Gastrocnemius medialis (tissue), 4 donors: ENCODE measurements around the gene GNAI3. TPM values are rescaled to one million over a fixed set of nuclear protein-coding genes. Genes with fewer than 3 reads are reported as not detected.
A peak's percentile ranks its signal among the peaks of the same experiment; 100 is the strongest.

Experiments
- ATAC-seq, 2 donors: fragments of 150-250 bp; one replicate each; pipeline ENCODE4 v1.9.1; 2016
- DNase-seq, 2 donors: peaks; one replicate each; pipeline ENCODE4 v3.0.0-alpha.2; 2019
- H3K27ac ChIP-seq, 4 donors: fragments of 200-600 bp; sonication (generic); 1 replicate in 1 of 4; 2 replicates in 3 of 4; pipeline ENCODE4 v1.5.1; 2016 to 2018; ENCODE audit warnings: mild to moderate bottlenecking in 2 of 4, moderate library complexity in 1 of 4
- H3K27me3 ChIP-seq, 3 donors: fragments of 200-600 bp; sonication (generic) in 2 of 3; 1 replicate in 1 of 3; 2 replicates in 2 of 3; pipeline versions ENCODE4 v1.5.1 to v1.6.0; 2016 to 2019; ENCODE audit warnings: mild to moderate bottlenecking in 1 of 3, moderate library complexity in 1 of 3
- H3K36me3 ChIP-seq, 2 donors: fragments of 200-600 bp; sonication (generic) in 1 of 2; one replicate each; pipeline ENCODE4 v1.5.1; 2017 to 2018
- H3K4me1 ChIP-seq, 2 donors: fragments of 200-600 bp; sonication (generic) in 1 of 2; one replicate each; pipeline ENCODE4 v1.5.1; 2016 to 2017; ENCODE audit warnings: mild to moderate bottlenecking in 2 of 2
- H3K4me3 ChIP-seq, 4 donors: fragments of 200-600 bp; sonication (generic) in 3 of 4; 1 replicate in 1 of 4; 2 replicates in 3 of 4; pipeline ENCODE4 v1.5.1; 2016 to 2019; ENCODE audit warnings: mild to moderate bottlenecking in 2 of 4
- H3K9me3 ChIP-seq, 3 donors: fragments of 200-600 bp; sonication (generic) in 2 of 3; 1 replicate in 1 of 3; 2 replicates in 2 of 3; pipeline ENCODE4 v1.5.1; 2016 to 2019
- CTCF ChIP-seq, 5 experiments: fragments of 450-650 bp in 3 of 5; fragments of 200-600 bp in 2 of 5; sonication (generic) in 2 of 5; IDR thresholded peaks in 4 of 5; conservative IDR thresholded peaks in 1 of 5; 1 replicate in 4 of 5; 2 replicates in 1 of 5; pipeline ENCODE4 v1.5.1; 2016 to 2019; ENCODE audit warnings: antibody characterized with exemption in 5 of 5, mild to moderate bottlenecking in 3 of 5, moderate library complexity in 3 of 5
- POLR2A ChIP-seq, 2 donors: fragments of 450-650 bp; IDR thresholded peaks; one replicate each; pipeline ENCODE4 v1.6.1; 2017; ENCODE audit warnings: antibody characterized with exemption in 2 of 2, mild to moderate bottlenecking in 2 of 2, moderate library complexity in 2 of 2
- in situ Hi-C, 4 donors: fragments of 200-750 bp; cut with MboI; loops; one replicate each; pipeline versions ENCODE4 v1.15.0 to v1.8.0; 2017; ENCODE audit warnings: low sequenced_read_pairs in 4 of 4
- intact Hi-C: fragments of 100-400 bp; cut with DNase I; formaldehyde crosslinking; loops from one replicate; pipeline ENCODE4 v1.15.1; 2023; ENCODE audit warnings: low total_unique reads
- total RNA-seq, 4 donors: library from RNA; depleted of rRNA; stranded (reverse); fragments of >200 nt; gene quantifications; one replicate each; pipeline versions ENCODE4 v1.1.0 to v1.2.3, GENCODE V29; 2016

The GNAI3 gene
- total RNA-seq, 4 donors from 2014 or later: 0.90 to 2.5 (median 1.8) TPM

- ATAC-seq (no peak), DNase-seq (no peak)
- in situ Hi-C loops: loop anchor here in 3 of 4 donors (10.0 kb wide), 1 partner anchor 110 kb away; the partner anchor contains the start of gene GNAI3 (in 3 of the 3)
- Histone ChIP-seq H3K9me3 (no peaks in the 10 kb centered on the region), H3K4me1 (peaks cover 14% of the 10 kb centered on the region in 2 donors), H3K27me3 (no peaks in the 10 kb centered on the region), H3K27ac (peak overlapping the region in 3 of 4 donors; percentile 87 to 95 (median 90)), H3K36me3 (no peaks in the 10 kb centered on the region), H3K4me3 (no peak overlapping the region)
- intact Hi-C loops: no loop called here
- no peak for TF ChIP-seq POLR2A (IDR thresholded peaks at IDR 0.05)
These were observed 106.1 kb downstream of the GNAI3 start for GRCh38 chr1:109654519-109654918.

GRCh38 chr1:109655615-109656519 is 107.5 kb downstream of the GNAI3 start, which contains the start of gene GSTM4:
GSTM4 (plus strand) TSS chr1:109656099; CDS start chr1:109656390, 291 bp downstream.
- Histone ChIP-seq H3K27ac (peak within 1 kb of the TSS; percentile 86 to 95 (median 88)), H3K4me1 (peaks cover 14% of the 10 kb centered on the region in 2 donors), H3K4me3 (peak within 1 kb of the TSS; percentile 54 to 93 (median 84)), H3K9me3 (no peaks in the 10 kb centered on the region), H3K36me3 (peaks cover 0 to 2% of the 10 kb centered on the region in 2 donors), H3K27me3 (no peaks in the 10 kb centered on the region)
- TF ChIP-seq CTCF (IDR thresholded peaks at IDR 0.05 in 4 of 5, conservative IDR thresholded peaks at IDR 0.05 in 1 of 5): peak in 2 of 5 experiments; percentile 9 to 30
- TF ChIP-seq POLR2A (IDR thresholded peaks at IDR 0.05): peak; percentile 28 to 47
- in situ Hi-C loops: loop anchor here in 3 of 4 donors (10.0 kb wide), 1 partner anchor 111 kb away; the partner anchor contains the start of gene GNAI3 (in 3 of the 3)
- DNase-seq (peak; percentile 68 to 83), ATAC-seq (peak; percentile 91 to 94)
- intact Hi-C loops: no loop called here

- intact Hi-C loops: no loop called here
- no peak for TF ChIP-seq CTCF (IDR thresholded peaks at IDR 0.05 in 4 of 5, conservative IDR thresholded peaks at IDR 0.05 in 1 of 5)
- ATAC-seq (no peak), DNase-seq (no peak)
- Histone ChIP-seq H3K4me3 (no peak overlapping the region), H3K36me3 (peaks cover 0 to 2% of the 10 kb centered on the region in 2 donors), H3K9me3 (no peaks in the 10 kb centered on the region), H3K27me3 (no peaks in the 10 kb centered on the region), H3K27ac (peak overlapping the region in 1 of 4 donors; percentile 90), H3K4me1 (peaks cover 14% of the 10 kb centered on the region in 2 donors)
- in situ Hi-C loops: loop anchor here in 3 of 4 donors (10.0 kb wide), 1 partner anchor 113 kb away; the partner anchor contains the start of gene GNAI3 (in 3 of the 3)
These were observed 109.0 kb downstream of the GNAI3 start for GRCh38 chr1:109657395-109657794.

GRCh38 chr1:109657970-109658369 is 109.6 kb downstream of the GNAI3 start:
- in situ Hi-C loops (loop anchor here in 3 of 4 donors (10.0 kb wide), 1 partner anchor 113 kb away; the partner anchor contains the start of gene GNAI3 (in 3 of the 3)), intact Hi-C loops (no loop called here)
- Histone ChIP-seq H3K4me3 (no peak overlapping the region), H3K9me3 (no peaks in the 10 kb centered on the region), H3K27ac (peak overlapping the region in 2 of 4 donors; percentile 30 to 90), H3K27me3 (no peaks in the 10 kb centered on the region), H3K4me1 (peaks cover 14% of the 10 kb centered on the region in 2 donors), H3K36me3 (peaks cover 0 to 2% of the 10 kb centered on the region in 2 donors)
- TF ChIP-seq CTCF (IDR thresholded peaks at IDR 0.05 in 4 of 5, conservative IDR thresholded peaks at IDR 0.05 in 1 of 5): no peak
- TF ChIP-seq POLR2A (IDR thresholded peaks at IDR 0.05): no peak
- DNase-seq: no peak
- no peak for ATAC-seq
